GM12878 (cell line): ENCODE measurements around the gene AMH. TPM values are rescaled to one million over a fixed set of nuclear protein-coding genes. Genes with fewer than 3 reads are reported as not detected.
A peak's percentile ranks its signal among the peaks of the same experiment; 100 is the strongest.

Experiments used
- BMI1 ChIP-seq: fragments of 450-650 bp; IDR thresholded peaks from 2 replicates; pipeline ENCODE4 v1.6.1; 2016; ENCODE audit warnings: mild to moderate bottlenecking, moderate library complexity, borderline replicate concordance
- CBFB ChIP-seq: IDR thresholded peaks from 2 replicates; pipeline ENCODE4 v1.6.1; 2016; ENCODE audit warnings: antibody characterized with exemption, low read depth
- CHD1 ChIP-seq: IDR thresholded peaks from 2 replicates; pipeline ENCODE4 v1.6.1; 2012; ENCODE audit warnings: low read depth, low read length, improper control_type of control experiment
- CREB1 ChIP-seq: IDR thresholded peaks from 2 replicates; pipeline ENCODE4 v1.6.1; 2012; ENCODE audit warnings: low read depth, mild to moderate bottlenecking, inconsistent platforms
- CREM ChIP-seq: IDR thresholded peaks from 2 replicates; pipeline ENCODE4 v1.6.1; 2014; ENCODE audit warnings: antibody characterized with exemption, low read depth
- CTCF ChIP-seq, 3 experiments: IDR thresholded peaks in 2 of 3; conservative IDR thresholded peaks in 1 of 3; 2 replicates each; pipeline ENCODE4 v1.5.1; 2011; ENCODE audit warnings: low read depth in 3 of 3, low read length in 3 of 3, mild to moderate bottlenecking in 3 of 3, control low read depth in 2 of 3, moderate library complexity in 2 of 3, inconsistent platforms in 1 of 3, mixed read lengths in 1 of 3; ENCODE audit not compliant: control insufficient read depth in 2 of 3, insufficient read depth in 1 of 3; ENCODE audit errors: extremely low read depth in 1 of 3
- HCFC1 ChIP-seq: fragments of 150-350 bp; IDR thresholded peaks from 2 replicates; pipeline ENCODE4 v1.6.1; 2014; ENCODE audit warnings: low read length
- HDAC6 ChIP-seq: fragments of 200-600 bp; sonication (generic); IDR thresholded peaks from one replicate; pipeline ENCODE4 v1.8.0; 2017; ENCODE audit warnings: antibody characterized with exemption; ENCODE audit not compliant: unreplicated experiment
- HDGF ChIP-seq: fragments of 450-650 bp; IDR thresholded peaks from 2 replicates; pipeline ENCODE4 v1.6.1; 2016; ENCODE audit warnings: antibody characterized with exemption
- HSF1 ChIP-seq: fragments of 150-350 bp; IDR thresholded peaks from 2 replicates; pipeline ENCODE4 v1.6.1; 2014; ENCODE audit warnings: mild to moderate bottlenecking, low read depth, low read length
- LARP7 ChIP-seq: fragments of 450-650 bp; IDR thresholded peaks from 2 replicates; pipeline ENCODE4 v1.6.1; 2017; ENCODE audit warnings: mild to moderate bottlenecking
- MEF2B ChIP-seq: fragments of 450-650 bp; IDR thresholded peaks from 2 replicates; pipeline ENCODE4 v1.6.1; 2018; ENCODE audit warnings: mild to moderate bottlenecking, moderate library complexity; ENCODE audit not compliant: partially characterized antibody, poor library complexity, severe bottlenecking
- PBX3 ChIP-seq: IDR thresholded peaks from 2 replicates; pipeline ENCODE4 v1.6.1; 2011; ENCODE audit warnings: mild to moderate bottlenecking, low read depth, low read length, moderate library complexity; ENCODE audit not compliant: insufficient replicate concordance
- POLR2AphosphoS2 ChIP-seq: IDR thresholded peaks from 2 replicates; pipeline ENCODE4 v1.6.1; 2011; ENCODE audit warnings: low read depth, mild to moderate bottlenecking, low read length, improper control_type of control experiment, moderate library complexity
- RCOR1 ChIP-seq: conservative IDR thresholded peaks from 2 replicates; pipeline ENCODE4 v1.6.1; 2012; ENCODE audit warnings: low read depth, low read length, improper control_type of control experiment
- RFX5 ChIP-seq: IDR thresholded peaks from 2 replicates; pipeline ENCODE4 v1.6.1; 2011; ENCODE audit warnings: low read depth, low read length, improper control_type of control experiment
- SMAD5 ChIP-seq: IDR thresholded peaks from 2 replicates; pipeline ENCODE4 v1.6.1; 2016; ENCODE audit warnings: antibody characterized with exemption, low read depth
- SP1 ChIP-seq: IDR thresholded peaks from one replicate; pipeline ENCODE4 v1.6.1; 2011; ENCODE audit warnings: low read depth, low read length
- TAF1 ChIP-seq: IDR thresholded peaks from 2 replicates; pipeline ENCODE4 v1.6.1; 2011; ENCODE audit warnings: mild to moderate bottlenecking, low read depth, low read length, borderline replicate concordance
- TCF12 ChIP-seq: IDR thresholded peaks from 2 replicates; pipeline ENCODE4 v1.6.1; 2011; ENCODE audit warnings: low read depth, mild to moderate bottlenecking, low read length
- ZNF592 ChIP-seq: fragments of 450-650 bp; IDR thresholded peaks from 2 replicates; pipeline ENCODE4 v1.6.1; 2017; ENCODE audit warnings: mild to moderate bottlenecking, moderate library complexity
- polyA plus RNA-seq, 11 experiments: library from polyadenylated mRNA; depleted of rRNA in 4 of 11; unstranded in 6 of 11; stranded (reverse) in 5 of 11; fragments of >200 nt; fragmentation: Nextera tagmentation in 4 of 11; fragmentation: Illumina TruSeq in 1 of 11; extraction: Ambion mirVana in 4 of 11; extraction: Trizol in 1 of 11; gene quantifications; 1 replicate in 1 of 11; 2 replicates in 10 of 11; pipeline versions ENCODE4 v1.2.1 to v1.2.3, GENCODE V29; 2011 to 2016; ENCODE audit warnings: inconsistent platforms in 2 of 11, missing spikeins in 2 of 11, low read depth in 1 of 11
- total RNA-seq, 4 experiments: library from RNA; depleted of rRNA in 3 of 4; stranded (reverse); fragments of >200 nt in 3 of 4; fragmentation: Illumina TruSeq in 1 of 4; extraction: Trizol in 1 of 4; gene quantifications; 2 replicates each; pipeline versions ENCODE4 v1.2.1 to v1.2.3, GENCODE V29; 2013 to 2021

The AMH gene
- total and polyA plus RNA-seq, 10 of the 15 experiments (the other 5 are each of a cell fraction or from before 2014, with no cell fraction given), result 0.17 to 3.5 (median 0.81) TPM; not detected in 4

GRCh38 chr19:2269244-2270156 lies 20.4 kb downstream of the AMH start (continued):
- TF ChIP-seq ZNF592 (no peak), RFX5 (peak; percentile 69; the same call in 1 of the 2 replicates), HDAC6 (peak; percentile 66), CBFB (peak; percentile 77; the same call in 1 of the 2 replicates), CTCF (IDR thresholded peaks at IDR 0.05 in 2 of 3, conservative IDR thresholded peaks at IDR 0.05 in 1 of 3; ENCODE audit: control insufficient read depth in 2 of 3, extremely low read depth in 1 of 3, insufficient read depth in 1 of 3, low read depth in 3 of 3, low read length in 3 of 3) (peak; percentile 5 to 9 (median 9); a peak in 1 of 6 replicates), HCFC1 (peak; percentile 44; the same call in 1 of the 2 replicates), HSF1 (peak; percentile 68; the same call in 1 of the 2 replicates), CREM (peak; percentile 39; the same call in 1 of the 2 replicates), POLR2AphosphoS2 (peak; percentile 100), HDGF (peak; percentile 62; the same call in 1 of the 2 replicates), TAF1 (peak; percentile 100), RCOR1 (0 out of 2 replicates have a peak, but pooled peaks have one; percentile 40), BMI1 (no peak), LARP7 (peak; percentile 99), MEF2B (no peak), SP1 (peak; percentile 92), CREB1 (peak; percentile 71; the same call in 1 of the 2 replicates), TCF12 (peak; percentile 57; the same call in 1 of the 2 replicates), CHD1 (peak; percentile 87), SMAD5 (peak; percentile 99), PBX3 (peak; percentile 30)
